Upper lobe of left lung (tissue), 4 donors: ENCODE data around the gene ARHGAP15.

Experiments
- CTCF ChIP-seq, 6 experiments: fragments of 450-650 bp in 4 of 6; fragments of 200-600 bp in 2 of 6; sonication (generic) in 2 of 6; IDR thresholded peaks; one replicate each; pipeline ENCODE4 v1.5.1; 2016 to 2019; ENCODE audit warnings: antibody characterized with exemption in 6 of 6
- POLR2A ChIP-seq, 4 donors: fragments of 450-650 bp; IDR thresholded peaks; one replicate each; pipeline ENCODE4 v1.5.1; 2016 to 2017; ENCODE audit warnings: antibody characterized with exemption in 4 of 4, mild to moderate bottlenecking in 2 of 4

GRCh38 chr2:143764261-143764660 lies 635.0 kb downstream of the ARHGAP15 start:
- TF ChIP-seq CTCF (IDR thresholded peaks at IDR 0.05) (no peak), POLR2A (IDR thresholded peaks at IDR 0.05) (no peak)
